Kidney glomerular epithelial cell (primary cell): ENCODE data around the gene OGDH.
A peak's percentile ranks its signal among the peaks of the same experiment; 100 is the strongest.
"Not testable (repeated sequence)": the region's sequence is repeated elsewhere in the genome, so short reads cannot be mapped to it uniquely, and the experiment has no call there.

Experiments
- DNase-seq: peaks from one replicate; lab custom pipeline; 2025; lab: John Stamatoyannopoulos, UW

OGDH gene

DNA sequence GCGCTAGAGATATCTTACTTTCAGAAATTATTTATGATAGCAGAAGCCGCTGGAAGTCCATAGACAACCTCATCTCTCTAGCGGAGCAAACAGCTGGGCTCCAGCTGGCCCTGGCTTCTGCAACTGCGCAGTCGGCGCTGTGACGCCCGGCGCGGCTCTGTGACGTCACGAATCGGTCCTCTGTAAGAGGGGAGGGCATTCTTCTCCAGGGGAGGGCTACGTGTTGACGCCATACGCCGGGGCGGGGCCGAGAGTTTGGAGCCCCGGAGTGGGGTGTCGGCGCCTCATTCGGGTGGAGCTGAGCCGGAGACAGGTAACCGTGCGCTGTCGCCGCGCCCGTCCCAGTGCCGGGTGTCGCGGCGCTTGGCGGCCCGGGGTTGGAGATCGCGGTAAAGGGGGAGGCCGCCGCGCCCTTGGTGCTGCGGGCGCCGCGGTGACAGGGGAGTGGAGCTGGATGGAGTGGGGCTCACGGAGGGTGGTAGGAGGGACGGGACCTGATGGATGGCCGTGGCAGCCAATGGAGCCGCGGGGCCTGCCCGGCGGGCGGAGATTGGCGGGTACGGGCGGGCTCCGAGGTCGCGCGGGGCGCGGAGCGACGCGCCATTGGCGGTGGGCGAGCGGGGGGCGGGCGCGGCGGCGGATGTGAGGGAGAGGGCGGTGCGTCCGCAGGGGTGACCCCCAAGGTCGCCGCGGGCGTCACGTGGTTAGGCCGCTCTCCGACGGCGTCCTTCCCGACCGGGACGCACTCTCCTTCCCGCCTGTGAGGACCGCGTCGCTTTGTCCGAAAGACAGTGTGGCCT lies at the start of gene OGDH:
TSS of gene OGDH (plus strand) at position 287 of the 800 bp plus-strand sequence. CDS start 17,717 bp downstream, outside the sequence.
- DNase-seq, result peak; percentile 92

DNA sequence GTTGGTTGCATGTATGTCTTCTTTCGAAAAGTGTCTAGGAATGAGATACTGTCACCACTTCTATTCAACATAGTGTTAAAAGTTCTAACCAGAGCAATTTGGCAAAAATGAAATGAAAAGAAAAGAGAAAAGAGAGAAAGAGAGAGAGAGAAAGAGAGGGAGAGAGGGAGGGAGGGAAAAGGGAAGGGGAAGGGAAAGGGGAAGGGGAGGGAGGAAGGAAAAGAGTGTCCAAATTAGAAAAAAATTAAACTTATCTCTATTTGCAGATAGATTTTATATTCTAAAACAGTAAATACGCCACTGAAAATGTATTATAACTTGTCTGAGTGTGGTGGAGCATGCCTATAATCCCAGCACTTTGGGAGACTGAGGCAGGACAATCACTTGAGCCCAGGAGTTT lies 48.9 kb upstream of the OGDH start:
- DNase-seq, result no peak

- no peak for DNase-seq
These were observed 46.9 kb upstream of the OGDH start for GRCh38 chr7:44559485-44559884.

DNA sequence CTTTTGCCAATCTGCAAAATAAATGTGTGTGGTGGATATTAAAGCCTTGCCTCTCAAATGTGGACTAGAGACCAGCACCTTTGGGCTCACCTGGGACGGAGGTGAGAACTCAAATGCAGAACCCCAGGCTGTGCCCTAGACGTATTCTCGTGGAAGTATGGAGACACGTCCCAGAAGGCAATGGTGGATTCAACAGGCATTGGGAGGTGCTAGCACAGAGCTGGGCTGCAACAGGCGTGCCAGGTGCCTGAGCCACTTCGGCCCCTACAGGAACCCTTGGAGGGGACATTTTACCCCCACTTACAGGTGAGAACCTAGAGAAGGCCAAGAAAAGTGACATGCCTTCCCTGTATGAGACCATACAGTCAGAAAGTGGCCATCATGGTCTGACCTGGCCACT lies 44.9 kb upstream of the OGDH start:
- no peak for DNase-seq

DNA sequence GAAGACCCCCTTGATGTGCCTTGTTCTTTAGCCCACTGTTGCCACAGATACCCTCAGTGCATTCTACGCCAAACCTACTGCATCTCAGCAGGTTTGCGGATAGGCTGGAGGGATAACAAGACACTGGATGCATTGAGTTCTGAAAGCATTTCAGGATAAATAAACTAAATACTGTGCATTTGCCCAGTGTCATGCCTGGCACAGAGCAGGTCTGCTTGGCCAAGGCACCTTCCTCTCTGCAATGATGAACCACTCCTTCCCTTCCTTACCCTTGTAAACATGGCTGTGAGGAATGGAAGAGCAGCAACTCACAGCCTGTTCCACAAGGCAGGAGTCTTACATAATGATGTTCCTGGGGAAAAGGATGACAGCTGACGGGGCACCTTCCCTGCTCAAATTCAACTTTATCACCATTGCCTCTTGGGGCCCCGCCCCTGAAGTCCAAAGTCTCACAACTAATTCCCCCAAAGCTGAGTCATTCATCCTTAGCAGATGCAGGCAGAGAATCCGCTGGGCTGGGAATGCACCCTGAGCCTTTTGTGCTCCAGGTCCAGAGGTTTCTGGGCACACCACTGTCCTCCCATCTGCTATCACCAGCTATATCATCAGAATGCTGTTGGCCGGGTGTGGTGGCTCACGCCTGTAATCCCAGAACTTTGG lies 44.3 kb upstream of the OGDH start:
- no peak for DNase-seq

DNA sequence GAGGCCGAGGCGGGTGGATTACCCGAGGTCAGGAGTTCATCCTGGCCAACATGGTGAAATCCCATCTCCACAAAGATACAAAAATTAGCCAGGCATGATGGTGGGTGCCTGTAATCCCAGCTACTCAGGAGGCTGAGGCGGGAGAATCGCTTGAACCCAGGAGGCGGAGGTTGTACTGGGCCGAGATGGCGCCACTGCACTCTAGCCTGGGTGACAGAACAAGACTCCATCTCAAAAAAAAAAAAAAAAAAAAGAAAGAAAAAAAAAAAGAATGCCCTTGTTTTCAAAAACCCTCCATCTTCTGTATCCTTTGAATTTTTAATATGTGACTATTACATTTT lies 43.8 kb upstream of the OGDH start:
- DNase-seq, result not testable (repeated sequence)

DNA sequence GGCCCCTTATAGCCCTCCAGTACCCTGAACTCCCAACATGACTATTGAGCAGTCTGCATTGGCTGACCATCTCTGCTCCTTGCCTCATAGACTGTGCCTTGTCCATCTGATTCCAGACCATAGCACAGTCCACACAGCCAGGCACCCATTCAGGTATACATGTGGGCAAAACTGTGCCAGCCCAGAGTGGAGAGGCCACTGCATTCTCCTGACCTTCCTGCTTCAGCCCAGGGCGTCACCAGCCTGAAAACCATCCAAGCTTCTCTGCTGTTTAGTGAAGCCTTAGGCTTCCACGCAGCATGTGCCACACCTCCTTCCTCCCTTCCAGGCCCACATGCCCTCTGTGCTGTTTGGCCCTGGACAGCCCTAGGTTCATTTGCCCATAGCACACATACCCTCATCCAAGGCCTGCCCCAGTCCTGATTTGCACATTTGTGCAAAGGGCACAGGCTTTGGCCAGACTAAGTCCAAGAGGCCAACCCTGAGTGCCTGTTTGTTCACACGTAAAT lies 43.2 kb upstream of the OGDH start:
- DNase-seq, result no peak

- no peak for DNase-seq
These were observed 41.8 kb upstream of the OGDH start for GRCh38 chr7:44564606-44565005.

- peak; percentile 31 for DNase-seq
These were observed 41.2 kb upstream of the OGDH start for GRCh38 chr7:44565097-44565794.

DNA sequence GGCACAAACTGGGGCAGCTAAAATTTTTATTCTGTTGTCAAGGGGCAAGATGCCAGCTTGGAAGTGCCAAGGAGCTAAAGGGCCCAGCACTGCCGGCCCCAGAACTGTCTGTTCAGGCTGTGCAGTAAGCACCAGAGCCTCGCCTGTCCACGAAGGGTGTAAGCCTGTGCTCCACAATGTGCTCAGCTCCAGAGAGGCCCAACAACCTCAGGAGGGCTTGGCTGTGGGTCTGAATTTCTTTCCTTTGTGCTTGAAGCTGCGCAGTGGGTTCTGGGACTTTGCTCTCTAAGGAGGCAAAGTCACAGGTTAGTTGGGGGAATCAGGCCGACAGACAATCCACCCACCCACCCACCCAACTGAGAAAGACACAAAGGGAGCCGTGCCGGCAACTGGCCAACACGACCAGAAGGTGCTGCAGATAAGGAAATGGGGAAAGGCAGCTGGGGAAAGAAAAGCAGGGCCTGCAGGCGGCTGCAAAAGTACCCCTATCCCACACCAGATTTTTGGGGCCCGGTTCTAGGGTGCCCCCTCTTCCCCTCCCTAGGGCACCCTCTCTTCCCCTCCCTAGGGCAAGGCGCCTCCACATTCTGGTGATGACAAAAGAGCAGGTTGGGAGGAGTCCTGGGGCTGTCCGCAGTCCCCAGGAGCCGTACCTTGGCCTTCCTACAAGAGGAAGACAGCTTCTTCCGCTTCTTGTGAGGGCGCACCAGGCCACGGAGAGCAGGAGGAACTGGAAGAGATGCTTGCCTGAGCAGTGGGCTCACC lies 40.5 kb upstream of the OGDH start:
- DNase-seq, result no peak

- no peak for DNase-seq
These were observed 39.7 kb upstream of the OGDH start for GRCh38 chr7:44566680-44567079.

- no peak for DNase-seq
These were observed 38.5 kb upstream of the OGDH start for GRCh38 chr7:44567884-44568283.

DNA sequence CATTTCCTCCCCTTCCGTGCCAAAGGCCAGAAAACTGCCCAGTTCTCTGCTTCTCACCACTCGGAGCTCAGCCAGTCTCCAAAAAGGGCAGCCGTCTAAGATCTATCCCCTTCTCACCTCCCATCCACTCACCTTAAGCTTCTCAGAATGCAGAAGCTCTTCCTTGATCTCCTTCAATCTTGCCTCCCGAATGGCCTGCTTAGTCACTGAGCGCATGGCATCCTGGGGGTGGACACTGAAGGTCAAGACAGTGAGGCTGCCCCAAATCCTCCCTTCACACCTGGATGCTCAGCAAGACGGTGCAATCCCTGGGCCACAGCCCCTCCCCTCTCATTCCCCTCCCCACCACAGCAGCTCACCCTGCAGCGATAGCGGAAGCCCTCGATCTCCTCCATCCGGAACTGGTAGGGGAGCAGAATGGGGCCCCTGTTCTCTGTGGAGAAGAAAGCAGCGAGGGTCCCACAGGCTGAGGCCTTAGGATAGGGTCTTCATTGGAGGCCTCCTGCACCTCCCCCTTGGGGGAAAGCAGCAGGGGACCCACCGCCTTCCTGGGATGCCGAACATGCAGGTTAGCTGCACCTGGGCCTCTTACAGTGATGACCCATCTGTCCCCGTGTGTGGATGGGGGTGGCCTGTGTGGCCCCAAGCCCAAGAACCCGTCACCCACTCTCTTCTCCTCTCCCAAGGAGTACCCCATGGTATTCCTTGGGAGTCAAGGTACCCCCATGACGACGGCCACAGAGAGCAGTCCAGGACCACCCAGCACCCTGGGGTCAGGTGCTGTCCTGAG lies 37.5 kb upstream of the OGDH start:
- DNase-seq, result no peak

- no peak for DNase-seq
These were observed 36.5 kb upstream of the OGDH start for GRCh38 chr7:44569959-44570358.

GRCh38 chr7:44572771-44573170 lies 33.7 kb upstream of the OGDH start:
- no peak for DNase-seq

DNA sequence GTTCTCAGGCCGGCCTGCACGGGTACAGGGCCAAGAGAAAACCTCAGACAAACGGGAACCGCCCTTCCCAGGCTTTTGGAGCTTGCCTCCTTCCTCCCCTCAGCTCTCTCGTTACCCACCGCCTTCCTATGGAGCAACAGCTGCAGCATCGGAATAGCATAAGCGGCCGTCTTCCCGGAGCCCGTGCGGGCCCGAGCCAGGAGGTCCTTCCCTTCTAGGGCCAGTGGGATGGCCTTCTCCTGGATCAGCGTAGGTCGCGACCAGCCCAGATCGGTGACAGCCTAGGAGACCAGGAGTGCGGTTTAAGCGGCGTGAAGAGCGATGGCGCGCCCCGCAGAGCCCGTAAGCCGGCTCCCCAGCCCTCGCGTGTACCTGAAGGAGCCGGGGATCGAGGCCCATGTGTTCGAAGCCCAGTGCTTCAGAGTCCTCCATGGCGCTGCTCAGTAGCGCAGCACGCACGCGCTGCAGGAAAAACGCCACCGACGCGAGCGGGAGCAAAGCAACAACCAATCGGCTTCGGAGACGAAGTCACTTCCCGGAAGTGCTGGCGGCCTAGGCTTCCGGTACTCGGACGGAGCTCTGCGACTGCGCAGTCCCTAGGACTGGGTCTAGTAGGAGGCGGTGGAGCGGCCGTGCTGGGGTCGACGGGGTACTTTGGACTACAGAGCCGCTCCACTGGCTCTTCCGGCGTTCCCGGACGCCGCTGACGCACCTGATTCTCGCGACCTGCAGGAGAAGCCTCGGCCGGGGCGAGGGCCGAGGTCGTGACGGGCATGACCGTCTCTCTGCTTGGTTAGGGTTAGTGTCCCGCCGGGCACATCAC lies 32.8 kb upstream of the OGDH start, which contains the start of gene DDX56:
TSS of gene DDX56 (minus strand) at position 445 of the 823 bp plus-strand sequence. CDS start at position 432, 13 bp downstream.
- DNase-seq, result peak; percentile 80

DNA sequence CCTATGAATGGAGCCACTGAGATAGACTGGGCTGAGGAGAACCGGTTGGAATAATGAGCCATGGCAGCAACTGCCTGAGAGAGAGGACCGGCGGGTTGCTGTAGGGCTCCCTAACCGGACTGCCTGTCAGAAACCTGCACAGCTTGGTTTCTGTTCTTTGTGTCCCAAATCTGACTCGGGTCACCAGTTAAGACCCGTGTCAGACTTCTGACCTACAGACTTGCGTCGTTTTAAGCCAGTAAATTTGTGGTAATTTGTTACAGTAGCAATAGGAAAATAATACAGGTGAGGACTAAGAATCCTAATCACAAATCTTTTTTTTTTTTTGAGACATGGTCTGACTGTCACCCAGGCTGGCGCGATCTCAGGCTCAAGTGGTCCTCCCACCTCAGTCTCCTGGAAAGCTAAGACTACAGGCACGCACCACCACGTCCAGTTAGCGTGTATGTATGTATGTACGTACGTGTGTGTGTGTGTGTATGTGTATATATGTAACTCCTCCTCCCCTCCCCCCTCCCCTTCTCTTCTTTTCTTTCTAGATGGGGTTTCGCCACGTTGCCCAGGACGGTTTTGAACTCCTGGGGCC lies 32.0 kb upstream of the OGDH start:
- DNase-seq, result no peak

DNA sequence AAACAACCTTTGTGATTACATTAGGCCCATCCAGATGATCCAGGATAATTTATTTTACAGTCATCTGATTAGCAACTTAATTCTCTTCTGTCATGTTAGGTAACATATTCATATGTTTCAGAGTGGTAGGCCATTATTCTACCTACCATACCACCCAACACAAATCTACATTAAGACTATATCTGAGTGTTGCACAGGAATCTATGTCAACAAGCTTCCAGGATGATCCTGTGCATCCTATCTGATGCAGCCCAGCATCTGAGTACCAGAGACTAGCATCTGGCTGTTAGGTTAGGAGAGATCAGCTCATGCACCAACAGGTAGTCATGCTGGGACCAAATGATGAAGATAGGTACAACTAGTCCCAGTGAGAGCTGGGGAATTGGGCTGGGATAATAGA lies 31.4 kb upstream of the OGDH start:
- DNase-seq, result no peak

DNA sequence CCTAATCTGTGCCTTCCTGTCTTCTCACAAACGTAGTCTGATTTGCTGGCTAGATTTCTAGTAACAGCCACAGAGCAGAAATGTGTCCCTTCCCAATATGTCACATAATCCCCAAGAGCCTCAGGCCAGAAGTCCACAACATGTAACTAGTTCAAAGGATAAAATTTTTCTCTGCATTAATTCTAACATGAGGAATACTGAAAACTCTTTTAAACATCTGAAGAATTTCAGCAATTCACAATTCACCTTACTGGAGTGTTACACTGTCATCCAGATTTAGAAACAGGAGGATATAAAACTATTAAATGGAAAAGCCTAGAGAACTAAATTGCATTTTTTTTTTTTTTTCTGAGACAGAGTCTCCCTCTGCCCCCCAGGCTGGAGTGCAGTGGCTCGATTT lies 30.2 kb upstream of the OGDH start:
- no peak for DNase-seq
